Hematopoietic multipotent progenitor cell treated with erythropoietin and hydrocortisone succinate and interleukin-3 and kit ligand, for 15 days (in vitro differentiated cells): ENCODE data around the gene P2RY6.

Experiments used
- DNase-seq: peaks from one replicate; pipeline ENCODE4 v3.0.0-alpha.2; 2015; ENCODE audit warnings: low spot score

The P2RY6 gene

DNA sequence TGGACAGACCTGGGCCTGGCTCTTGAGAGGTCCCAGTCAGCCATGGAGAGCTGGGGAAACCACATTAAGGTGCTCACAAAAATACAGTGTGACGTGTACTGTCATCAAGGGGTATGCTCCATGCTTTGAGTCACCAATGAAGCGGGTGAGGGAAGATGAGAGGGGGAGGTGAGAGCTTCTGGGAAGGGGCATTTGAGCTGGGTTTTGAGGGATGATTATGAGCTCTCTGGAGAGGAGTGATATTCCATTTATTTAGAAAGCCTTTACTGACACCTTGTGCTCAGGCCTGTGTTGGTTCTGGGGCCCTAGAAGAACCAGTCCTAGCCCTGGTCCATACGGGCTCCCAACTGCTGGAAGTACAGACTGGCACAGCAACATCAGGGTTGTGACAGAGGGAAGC, 25.6 kb downstream of the P2RY6 start:
- no peak for DNase-seq

DNA sequence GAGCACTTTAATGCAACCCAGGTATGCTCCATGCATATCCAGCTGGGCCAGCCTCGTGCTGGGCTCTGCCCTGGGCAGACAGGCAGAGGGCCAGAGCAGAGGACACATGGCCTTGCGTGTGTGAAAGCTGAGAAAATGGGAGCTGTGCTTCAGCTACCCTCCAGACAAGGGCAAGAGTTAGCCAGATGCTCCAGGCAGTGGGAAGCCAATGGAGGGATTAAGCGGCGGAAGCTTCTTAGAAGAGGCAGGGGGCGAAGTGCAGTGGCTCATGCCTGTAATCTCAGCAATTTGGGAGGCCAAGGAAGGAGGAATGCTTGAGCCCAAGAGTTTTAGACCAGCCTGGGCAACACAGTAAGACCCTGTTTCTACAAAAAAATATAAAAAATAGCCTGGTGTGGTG, 26.1 kb downstream of the P2RY6 start:
- no peak for DNase-seq

DNA sequence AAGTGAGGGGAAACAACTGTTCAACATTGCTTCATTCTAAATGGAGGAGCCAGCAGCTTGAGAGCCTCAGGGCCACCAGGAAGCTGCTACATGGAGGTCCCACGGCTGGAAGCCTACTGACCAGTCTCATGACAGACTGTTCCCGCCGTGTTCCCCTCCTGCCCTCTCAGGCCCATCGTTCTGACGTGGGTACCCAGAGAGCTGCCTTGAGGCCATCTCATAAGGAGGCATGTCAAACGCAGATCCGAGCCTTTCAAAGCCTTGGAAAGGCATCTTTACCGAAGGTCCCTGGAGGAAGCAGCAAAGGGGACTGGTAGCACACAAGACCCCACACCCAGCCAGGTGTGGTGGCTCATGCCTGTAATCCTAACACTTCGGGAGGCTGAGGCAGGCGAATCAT, 27.6 kb downstream of the P2RY6 start:
- DNase-seq = no peak

DNA sequence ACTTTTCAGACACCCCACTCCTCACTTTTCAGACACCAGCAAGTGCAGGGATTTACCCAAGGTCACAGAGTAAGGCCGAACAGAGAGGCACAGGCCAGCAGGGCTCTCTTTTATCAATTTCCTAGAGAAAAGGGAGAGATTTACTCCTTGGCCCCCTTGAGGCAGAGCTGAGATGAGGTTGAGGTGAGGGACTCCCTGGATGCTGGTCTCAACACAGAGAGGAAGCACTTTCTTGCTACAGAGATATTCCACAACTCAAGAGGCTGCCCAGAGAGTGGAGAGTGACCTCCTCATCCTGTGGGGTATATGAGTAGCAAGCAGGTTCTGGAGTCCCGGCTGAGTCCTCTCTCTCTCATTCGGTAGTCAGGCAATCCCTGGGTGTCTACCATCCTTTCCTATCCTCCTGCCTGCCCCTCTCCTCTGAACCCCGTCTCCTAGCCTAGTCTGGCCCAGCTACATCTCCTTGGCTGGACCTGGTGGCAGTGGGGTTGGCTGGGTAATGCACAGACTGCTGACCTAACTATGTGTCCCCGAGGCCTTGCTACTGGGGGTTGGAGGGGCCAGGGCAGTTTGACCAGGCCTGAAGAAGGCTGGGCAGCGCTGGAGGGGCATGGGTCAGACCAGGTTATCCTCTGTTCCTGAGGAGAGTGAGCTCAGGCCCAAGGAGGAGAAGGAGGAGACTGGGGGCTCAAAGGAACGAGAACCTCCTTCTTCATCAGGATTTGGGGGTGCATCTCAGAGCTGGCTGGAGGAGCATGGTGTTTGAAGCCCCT, 34.1 kb downstream of the P2RY6 start:
- DNase-seq = no peak

DNA sequence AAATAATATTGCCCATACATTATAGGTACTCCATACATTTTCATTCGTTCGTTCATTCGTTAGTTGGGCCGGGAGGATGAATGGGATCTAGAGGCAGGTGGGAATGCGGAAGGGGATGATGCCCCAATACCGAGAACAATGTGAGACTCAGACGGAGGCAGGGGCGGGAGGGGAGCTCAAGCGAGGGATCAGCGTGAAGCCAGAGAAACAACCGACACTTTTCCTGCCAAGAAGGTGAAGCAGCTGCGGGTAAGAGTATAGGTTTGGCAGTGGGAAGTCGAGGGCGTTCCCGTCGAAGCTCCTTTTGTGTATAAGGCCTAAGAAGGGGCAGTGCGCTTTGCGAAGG, 34.8 kb downstream of the P2RY6 start:
- no peak for DNase-seq

DNA sequence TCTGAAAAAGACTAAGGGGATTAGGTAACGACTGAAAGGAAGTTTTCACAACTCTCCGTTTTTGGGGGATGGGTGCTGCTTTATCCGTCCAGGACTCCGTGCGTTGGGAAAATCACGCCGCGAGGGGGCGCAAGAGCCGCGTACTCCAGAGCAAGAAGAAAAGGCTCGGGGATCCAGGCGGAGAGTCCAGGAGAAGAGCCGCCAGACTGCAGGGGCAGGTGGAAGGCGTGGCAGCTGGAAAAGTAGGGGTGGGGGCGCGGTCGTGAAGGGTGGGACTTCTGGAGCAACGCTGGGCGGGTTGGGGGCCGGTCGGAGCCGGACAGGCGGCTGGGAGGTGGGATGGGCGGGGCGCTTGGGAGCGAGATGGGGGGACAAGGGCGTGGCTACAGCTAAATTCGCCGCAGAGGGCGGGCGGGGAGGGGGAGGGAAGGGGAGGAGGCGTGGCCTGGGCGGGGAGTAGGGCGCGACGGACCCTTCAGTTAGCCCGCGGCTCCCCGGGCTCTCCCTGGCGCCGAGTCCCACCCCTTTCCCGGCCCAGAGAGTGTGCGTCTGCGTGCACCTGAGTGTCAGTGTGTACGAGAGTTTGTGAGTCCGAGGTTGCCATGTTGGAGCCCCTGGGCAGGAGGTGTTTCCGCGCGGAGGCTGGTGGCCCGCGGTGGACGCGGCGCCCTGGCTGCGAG, 35.3 kb downstream of the P2RY6 start:
- peak; percentile 77 for DNase-seq

DNA sequence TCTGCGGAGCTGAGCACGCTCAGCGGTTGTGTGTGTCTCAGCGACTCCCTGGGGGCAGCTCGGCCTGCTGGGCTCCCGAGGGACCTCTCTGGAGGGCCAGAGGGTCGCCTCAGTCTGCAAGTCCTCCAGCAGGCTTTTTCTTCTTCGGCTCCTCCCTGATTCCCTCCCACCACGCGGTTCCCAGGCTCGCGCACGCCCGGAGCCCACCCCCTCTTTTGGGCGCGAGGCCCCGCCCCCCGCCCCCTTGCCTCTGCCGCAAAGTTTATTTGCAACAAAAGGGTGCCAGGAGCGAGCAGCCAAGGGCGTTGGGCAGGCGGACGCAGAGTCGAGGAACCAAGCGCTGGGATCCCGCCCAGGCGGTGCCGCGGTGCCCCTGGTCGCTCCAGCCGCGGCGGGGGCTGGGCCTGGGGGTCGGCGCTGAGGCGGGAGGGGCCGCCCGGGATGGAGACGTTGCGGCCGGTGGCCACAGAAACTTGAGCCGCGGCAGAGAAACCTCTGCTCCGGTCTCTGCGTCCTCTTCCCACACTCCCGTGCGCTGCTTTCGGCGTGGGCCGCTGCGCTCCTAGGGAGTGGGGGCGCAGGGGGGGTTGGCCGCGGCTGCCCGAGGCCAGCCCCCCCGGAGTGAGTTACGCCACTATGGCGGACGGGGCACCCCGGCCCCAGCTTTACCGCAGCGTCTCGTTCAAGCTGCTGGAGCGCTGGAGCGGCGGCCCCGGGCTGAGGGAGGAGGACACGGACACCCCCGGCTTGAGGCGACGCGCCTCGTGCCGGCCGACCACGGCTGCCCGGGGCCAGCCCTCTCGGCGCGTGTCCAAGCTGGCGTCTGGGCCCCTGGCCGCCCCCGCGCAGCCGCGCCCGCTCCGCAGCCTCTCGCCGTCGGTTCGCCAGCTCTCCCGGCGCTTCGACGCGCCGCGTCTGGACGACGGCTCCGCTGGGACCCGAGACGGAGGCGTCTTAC, 36.1 kb downstream of the P2RY6 start, which contains the start of gene ARHGEF17:
Gene ARHGEF17, plus strand, starts transcription at position 274 of the 958 bp plus-strand sequence. Its CDS starts 363 bp downstream, at position 637.
- DNase-seq = no peak

DNA sequence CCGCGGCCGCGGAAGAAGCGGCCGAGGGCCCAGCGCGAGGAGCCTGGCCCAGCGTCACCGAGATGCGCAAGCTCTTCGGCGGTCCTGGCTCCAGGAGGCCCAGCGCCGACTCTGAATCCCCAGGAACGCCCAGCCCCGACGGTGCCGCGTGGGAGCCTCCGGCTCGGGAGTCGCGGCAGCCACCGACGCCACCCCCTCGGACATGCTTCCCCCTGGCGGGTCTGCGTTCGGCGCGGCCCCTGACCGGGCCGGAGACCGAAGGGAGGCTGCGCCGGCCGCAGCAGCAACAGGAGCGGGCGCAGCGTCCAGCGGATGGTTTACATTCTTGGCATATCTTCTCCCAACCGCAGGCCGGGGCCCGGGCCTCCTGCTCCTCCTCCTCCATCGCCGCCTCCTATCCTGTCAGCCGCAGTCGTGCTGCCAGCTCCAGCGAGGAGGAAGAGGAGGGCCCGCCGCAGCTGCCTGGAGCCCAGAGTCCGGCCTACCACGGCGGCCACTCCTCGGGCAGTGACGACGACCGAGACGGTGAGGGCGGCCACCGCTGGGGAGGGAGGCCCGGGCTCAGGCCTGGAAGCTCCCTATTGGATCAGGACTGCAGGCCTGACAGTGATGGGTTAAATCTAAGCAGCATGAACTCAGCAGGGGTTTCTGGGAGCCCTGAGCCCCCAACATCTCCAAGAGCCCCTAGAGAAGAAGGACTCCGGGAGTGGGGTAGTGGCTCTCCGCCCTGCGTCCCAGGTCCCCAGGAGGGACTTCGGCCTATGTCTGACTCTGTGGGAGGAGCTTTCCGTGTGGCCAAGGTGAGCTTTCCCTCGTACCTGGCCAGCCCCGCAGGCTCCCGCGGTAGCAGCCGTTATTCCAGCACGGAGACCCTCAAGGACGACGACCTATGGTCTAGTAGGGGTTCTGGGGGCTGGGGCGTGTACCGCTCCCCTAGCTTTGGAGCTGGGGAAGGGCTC, 37.1 kb downstream of the P2RY6 start:
- DNase-seq = no peak

DNA sequence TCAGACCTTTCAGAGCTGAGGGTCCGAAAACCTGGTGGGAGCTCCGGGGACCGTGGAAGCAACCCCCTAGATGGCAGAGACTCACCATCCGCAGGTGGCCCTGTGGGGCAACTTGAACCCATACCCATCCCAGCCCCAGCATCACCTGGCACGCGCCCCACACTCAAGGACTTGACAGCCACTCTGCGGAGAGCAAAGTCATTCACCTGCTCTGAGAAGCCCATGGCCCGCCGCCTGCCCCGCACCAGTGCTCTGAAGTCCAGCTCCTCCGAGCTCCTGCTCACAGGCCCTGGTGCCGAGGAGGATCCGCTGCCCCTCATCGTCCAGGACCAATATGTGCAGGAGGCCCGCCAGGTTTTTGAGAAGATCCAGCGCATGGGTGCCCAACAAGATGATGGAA, 37.9 kb downstream of the P2RY6 start:
- DNase-seq = no peak

DNA sequence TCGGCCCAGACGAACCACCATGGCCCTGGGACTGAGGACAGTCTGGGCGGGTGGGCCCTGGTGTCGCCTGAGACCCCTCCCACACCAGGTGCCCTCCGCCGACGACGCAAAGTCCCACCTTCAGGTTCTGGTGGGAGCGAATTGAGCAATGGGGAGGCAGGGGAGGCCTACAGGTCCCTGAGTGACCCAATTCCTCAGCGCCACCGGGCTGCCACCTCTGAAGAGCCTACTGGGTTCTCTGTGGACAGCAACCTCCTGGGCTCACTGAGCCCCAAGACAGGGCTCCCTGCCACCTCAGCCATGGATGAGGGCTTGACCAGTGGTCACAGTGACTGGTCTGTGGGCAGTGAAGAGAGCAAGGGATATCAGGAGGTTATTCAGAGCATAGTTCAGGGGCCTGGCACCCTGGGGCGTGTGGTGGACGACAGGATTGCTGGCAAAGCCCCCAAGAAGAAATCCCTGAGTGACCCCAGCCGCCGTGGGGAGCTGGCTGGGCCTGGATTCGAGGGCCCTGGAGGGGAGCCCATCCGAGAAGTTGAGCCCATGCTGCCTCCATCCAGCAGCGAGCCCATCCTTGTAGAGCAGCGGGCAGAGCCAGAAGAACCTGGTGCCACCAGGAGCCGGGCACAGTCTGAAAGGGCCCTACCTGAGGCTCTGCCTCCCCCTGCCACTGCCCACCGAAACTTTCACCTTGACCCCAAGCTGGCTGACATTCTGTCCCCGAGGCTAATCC, 38.7 kb downstream of the P2RY6 start:
- no peak for DNase-seq

DNA sequence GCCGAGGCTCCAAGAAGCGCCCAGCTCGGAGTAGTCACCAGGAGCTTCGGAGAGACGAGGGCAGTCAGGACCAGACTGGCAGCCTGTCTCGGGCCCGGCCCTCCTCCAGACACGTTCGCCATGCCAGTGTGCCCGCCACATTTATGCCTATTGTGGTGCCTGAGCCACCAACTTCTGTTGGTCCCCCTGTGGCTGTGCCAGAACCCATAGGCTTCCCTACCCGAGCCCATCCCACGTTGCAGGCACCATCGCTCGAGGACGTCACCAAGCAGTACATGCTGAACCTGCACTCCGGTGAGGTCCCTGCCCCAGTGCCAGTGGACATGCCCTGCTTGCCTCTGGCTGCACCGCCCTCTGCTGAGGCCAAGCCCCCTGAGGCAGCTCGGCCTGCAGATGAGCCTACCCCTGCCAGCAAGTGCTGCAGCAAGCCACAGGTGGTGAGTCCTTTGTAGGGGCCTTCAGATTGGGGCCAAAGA, 39.3 kb downstream of the P2RY6 start:
- no peak for DNase-seq

DNA sequence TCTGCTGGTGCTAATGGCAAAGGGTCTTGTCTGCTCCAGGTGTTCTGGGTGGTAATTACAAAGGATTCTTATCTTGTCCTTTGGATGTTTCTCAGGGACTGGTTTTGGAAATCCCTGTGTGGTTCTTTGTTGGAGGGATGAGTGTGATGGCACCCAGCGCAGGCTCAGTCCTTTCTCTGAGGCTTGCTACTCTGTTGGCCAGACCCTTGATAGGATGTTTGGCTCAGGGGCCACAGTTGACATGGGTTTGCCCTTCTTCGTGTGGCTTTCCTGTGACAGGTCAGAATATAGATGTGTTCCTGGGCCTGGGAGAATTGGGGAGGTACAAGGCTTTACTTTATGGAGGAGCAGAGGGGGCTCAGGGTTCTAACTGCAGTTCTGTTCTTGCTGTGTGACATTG, 39.9 kb downstream of the P2RY6 start:
- no peak for DNase-seq

DNA sequence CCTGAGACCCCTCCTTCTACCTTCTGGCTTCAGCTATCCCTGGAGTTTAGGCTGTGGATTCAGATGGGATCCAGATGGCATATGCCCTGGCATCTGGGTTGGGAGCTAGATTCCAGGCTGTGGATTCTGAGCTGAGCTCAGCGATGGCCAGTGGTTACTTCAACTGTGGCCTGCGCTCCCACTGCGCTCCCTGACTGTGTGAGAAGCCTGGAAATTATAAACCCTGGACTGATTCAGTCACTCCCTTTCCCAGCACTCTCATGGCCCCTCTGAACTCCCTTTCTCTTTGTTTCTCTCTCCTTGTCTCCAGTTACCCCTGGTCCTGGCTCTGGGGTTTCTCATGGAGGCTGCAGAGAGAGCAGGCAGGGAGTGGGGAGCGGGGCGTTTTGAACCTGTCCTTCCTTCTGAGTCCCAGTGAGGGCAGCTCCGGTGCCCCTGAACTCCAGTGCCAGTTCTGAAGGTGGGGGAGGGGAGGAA, 40.8 kb downstream of the P2RY6 start:
- no peak for DNase-seq

DNA sequence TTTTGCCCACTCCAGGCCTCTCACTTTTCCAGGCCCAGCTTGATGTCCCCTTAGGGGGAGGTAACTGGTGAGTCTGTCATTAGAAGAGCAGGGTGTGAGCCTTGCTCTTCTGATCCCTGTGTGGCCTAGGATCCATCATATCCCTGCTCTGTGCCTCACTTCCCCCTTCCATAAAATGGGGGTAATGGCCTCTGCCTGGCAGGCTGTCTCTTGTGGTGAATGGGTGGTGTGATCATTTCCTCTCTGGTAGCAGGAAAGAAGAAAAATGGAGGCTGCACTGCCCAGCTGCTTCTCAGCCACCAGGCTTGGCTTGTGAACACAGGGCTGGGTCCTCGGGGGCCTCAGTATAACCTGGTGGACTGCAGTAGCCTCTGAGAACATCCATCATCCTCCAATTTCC, 41.5 kb downstream of the P2RY6 start:
- no peak for DNase-seq

DNA sequence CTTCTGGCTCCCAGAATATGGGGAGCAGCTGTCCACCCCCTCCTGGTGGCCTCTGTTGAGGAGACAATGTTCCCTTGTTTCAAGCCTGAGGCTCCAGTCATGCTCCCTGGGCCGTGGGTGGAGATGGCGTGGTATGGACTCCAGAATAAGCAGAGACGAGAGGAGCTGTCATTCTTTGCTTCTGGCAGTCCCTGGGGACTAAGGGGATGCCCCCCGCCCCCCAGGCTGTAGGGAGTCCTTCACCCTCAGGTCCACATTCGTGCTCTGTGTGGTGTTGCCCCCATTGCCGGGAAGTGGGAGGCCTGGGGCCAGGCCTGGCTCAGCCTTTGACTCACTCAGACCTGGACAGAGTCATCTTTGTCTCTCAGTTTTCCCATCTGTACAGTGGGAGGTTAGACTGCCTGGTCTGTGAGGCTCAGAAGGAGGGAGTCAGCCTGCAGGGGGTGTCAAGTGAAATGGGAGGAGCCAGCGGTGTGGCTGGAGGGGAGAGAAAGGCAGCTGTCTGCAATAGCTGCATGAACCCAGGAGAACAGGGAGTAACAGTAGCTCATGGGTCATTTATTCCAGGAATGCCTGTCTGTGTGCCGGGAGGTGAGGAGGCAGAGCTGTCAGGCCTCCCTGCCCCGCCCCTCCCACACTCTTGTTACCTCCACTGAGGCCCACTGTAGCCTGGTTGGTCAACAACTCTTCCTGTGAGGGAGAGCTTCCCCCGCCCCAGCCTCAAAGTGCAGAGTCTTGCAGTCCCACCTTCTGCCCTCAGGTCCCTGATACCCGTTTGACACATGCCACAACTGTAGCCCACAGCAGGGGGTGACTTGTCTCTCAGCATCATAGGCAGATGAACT, 42.2 kb downstream of the P2RY6 start:
- no peak for DNase-seq

DNA sequence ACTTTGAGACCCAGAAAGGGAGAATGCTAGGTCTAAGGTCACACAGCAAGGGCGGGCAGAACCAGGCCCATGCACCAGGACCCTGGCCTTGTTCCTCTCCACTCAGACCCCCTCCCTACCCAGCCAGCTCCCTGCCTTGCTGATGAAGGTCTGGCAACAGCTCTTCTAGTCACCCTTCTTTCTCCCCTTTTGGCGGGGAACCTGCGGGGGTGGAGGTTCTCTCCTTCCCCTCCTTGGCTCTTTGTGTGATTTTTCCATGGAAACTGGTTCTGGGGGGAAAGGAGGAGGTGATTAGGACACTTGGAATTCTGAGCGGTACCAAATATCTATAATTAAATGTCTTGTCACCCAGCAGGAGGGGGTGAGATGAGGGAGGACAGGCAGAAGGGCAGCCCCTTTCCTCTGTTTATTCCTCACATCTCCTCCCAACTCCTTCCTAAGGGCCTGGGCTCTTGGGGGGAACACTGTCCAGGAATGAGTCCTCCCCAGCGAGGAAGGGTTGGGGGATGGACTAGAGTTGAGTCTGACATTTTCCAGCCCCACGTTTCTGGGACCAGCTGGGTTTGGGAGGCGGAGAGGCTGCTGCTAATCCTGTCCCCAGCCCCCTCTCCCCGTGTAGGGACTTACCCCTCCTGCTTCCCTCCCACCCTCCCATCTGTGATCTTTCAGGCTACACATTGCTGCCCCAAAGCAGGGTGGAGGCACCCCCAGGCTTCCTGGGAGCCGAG, 43.3 kb downstream of the P2RY6 start:
- no peak for DNase-seq

DNA sequence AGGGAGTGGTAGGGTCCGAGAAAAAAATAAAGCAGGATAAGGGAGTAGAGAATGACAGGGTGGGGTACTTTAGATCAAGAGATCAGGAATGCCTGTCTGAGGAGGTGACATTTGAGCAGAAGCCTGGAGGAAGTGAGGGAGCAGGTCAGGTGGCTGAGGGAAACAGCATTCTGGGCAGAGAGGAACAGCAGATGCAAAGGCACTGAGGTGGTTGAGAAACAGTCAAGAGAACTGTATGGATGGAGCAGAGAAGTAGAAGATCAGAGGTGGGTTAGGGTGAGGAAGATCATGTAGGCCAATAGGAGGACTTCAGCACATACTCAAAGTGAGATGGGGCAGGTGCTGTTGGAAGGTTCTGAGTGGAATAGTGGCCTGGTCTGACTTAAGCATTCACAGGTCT, 44.3 kb downstream of the P2RY6 start:
- DNase-seq = no peak

DNA sequence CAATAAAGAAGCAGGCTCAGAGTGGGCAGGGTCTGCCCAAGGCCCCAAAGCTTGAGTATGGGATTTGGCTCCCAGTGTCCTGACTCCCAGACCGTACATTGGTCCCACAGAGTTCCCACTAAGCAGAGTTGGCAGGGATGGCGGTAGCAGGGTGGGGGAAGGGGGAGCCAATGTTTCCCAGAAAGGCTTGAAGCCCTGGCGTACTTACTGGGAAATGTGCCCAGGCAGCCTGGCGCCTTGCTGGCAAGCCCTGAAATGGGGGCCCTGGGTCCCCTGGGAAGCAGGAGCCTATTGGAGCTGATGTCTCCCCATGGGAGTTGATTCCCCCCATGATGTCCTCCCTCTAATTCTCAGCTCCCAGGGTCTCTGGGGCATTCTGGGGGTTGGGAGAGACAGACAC, 45.2 kb downstream of the P2RY6 start:
- DNase-seq = no peak

DNA sequence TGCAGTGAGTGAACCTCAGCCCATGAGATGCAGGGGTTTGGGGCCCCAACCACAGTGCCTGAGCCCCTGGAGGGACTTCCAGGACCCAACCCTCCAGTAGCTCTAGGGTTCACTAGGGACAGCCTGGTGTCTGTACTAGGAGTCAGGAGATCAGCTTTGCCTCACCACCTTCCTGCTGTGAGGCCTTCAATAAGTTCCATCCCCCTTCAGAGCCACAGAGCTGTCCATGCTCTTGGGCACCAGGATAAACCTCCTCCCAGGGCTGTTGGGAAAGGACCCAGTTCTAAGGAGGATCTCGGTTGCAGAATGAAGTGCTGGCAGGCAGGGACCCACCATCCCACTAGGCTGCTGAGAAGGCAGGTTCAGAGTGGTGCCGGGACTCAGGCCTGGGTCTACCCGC, 45.7 kb downstream of the P2RY6 start:
- no peak for DNase-seq
